H7 (cell line): ENCODE results near the gene GNAQ. TPM values are rescaled to one million over a fixed set of nuclear protein-coding genes. Genes with fewer than 3 reads are reported as not detected.

Source experiments
- DNase-seq: peaks from one replicate; pipeline ENCODE4 v3.0.0; 2012
- H3K27me3 ChIP-seq: 2 replicates; pipeline ENCODE4 v1.6.0; 2011; ENCODE audit warnings: mild to moderate bottlenecking, low read length; ENCODE audit not compliant: control insufficient read depth, insufficient read depth
- H3K36me3 ChIP-seq: replicated peaks from 2 replicates; pipeline ENCODE4 v1.5.1; 2011; ENCODE audit warnings: low read length; ENCODE audit not compliant: control insufficient read depth, insufficient read depth
- H3K4me3 ChIP-seq: 2 replicates; pipeline ENCODE4 v1.5.1; 2011; ENCODE audit warnings: low read depth, mild to moderate bottlenecking, control low read depth, low read length, moderate library complexity; ENCODE audit not compliant: insufficient read depth
- total RNA-seq: library from RNA; depleted of rRNA; stranded (reverse); fragments of >200 nt; shearing (Covaris generic); gene quantifications from 2 replicates; pipeline ENCODE4 v1.2.3, GENCODE V29; 2014

Gene GNAQ
- total RNA-seq, 1 experiment from 2014 or later = 24.8 TPM

DNA sequence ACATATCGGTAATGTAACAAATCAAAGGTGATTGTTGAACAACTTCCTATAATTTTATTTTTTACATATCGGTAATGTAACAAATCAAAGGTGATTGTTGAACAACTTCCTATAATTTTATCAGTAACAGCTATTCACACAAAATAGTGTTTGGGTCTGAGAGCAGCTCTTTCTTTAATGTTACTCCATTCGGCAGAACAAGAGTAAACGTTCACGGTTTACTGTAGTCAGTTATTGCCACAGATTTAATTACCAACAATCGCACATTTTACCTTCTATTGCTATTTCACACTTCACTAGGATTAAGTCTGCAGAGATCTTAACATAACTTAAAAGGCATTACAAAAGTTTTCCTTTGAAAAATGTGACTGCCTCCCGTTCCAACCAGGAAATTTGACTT is 6.4 kb downstream of the GNAQ start:
- DNase-seq = no peak
- Histone ChIP-seq H3K4me3 (no peak overlapping the region), H3K36me3 (no peaks in the 10 kb centered on the region), H3K27me3 (no peaks in the 10 kb centered on the region)

GRCh38 chr9:78023003-78023741 is 8.4 kb downstream of the GNAQ start:
- H3K36me3 ChIP-seq = no peaks in the 10 kb centered on the region
- no peak overlapping the region for H3K4me3 ChIP-seq
- DNase-seq = no peak
- no peaks in the 10 kb centered on the region for H3K27me3 ChIP-seq

- H3K4me3 ChIP-seq = no peak overlapping the region
- no peak for DNase-seq
- no peaks in the 10 kb centered on the region for H3K27me3 ChIP-seq
- no peaks in the 10 kb centered on the region for H3K36me3 ChIP-seq
These were observed 9.9 kb downstream of the GNAQ start for GRCh38 chr9:78021697-78022096.

DNA sequence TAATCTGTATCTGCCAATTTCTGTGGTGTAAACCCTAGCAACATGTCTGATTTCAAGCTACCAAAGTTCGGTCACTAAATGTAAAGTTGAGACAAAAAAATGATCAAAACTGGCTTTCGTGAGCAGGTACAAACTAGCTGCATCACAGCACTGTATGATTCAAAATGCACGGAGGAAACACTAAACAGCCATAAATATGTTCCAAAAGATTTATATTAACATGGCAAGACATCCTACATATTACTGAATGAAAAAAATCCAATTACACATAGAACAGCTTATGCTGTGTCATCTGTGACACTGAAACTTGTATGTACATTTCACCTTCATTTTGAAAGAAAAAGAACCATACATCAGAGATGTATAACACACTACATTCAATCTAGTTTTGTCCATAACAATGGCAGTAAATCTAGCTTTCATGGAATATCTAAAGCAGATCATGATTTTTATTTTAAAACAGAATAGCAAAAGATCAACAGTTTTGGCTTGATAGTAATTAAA is 14.4 kb downstream of the GNAQ start:
- Histone ChIP-seq H3K36me3 (no peaks in the 10 kb centered on the region), H3K27me3 (no peaks in the 10 kb centered on the region), H3K4me3 (no peak overlapping the region)
- DNase-seq = no peak

DNA sequence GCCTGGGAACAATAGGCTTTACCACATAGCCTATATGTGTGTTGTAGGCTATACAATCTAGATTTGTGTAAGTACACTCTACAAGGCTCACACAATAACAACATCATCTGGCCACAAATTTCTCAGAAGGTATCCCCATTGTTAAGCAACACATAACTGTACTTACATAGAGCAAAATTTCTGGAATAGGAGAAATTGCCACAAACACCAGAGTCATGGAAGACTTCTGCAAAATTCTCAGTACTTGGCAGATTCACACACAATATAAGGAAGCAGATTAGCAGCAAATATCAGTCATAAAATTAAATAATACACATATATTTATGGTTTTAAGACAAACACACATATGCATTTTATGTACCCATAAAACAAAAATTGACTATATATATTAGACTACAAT is 16.4 kb downstream of the GNAQ start:
- Histone ChIP-seq H3K36me3 (no peaks in the 10 kb centered on the region), H3K4me3 (no peak overlapping the region), H3K27me3 (no peaks in the 10 kb centered on the region)
- no peak for DNase-seq

DNA sequence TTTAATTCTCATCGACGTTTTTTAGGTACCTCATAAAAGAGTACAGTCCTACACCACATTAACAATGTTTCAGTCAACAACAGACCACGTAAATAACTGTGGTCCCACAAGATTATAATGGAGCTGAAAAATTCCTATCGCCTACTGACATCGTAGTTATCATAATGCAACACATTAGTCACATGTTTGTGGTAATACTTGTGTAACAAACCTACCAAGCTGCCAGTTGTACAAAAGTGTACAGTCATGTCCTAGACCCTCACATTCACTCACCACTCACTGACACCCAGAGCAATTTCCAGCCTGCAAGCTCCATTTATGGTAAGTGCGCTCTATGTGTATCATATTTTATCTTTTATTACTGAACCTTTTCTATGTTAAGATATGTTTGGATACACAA is 16.8 kb downstream of the GNAQ start:
- DNase-seq = no peak
- Histone ChIP-seq H3K36me3 (no peaks in the 10 kb centered on the region), H3K4me3 (no peak overlapping the region), H3K27me3 (no peaks in the 10 kb centered on the region)

GRCh38 chr9:78013934-78014333 is 17.7 kb downstream of the GNAQ start:
- DNase-seq = no peak
- Histone ChIP-seq H3K4me3 (no peak overlapping the region), H3K36me3 (no peaks in the 10 kb centered on the region), H3K27me3 (no peaks in the 10 kb centered on the region)

DNA sequence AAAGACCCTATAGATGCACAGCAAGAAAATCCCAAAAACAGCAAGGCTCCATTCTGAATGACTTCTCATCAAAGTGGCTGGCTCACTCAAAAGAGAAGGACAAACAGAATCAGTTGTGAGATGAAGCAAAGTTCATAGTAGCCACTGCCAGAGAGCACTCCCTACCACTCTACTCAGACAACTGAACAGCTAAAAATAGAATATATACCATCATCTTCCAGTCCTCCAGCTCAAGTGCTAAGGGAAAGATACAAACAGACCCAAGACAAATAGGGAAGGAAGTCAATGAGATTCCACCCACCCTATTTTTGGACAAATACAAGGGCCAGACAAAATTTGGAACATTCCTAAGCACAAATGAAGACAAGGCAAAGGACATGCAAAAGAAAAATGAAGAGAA is 20.6 kb downstream of the GNAQ start:
- no peak for DNase-seq
- Histone ChIP-seq H3K36me3 (no peaks in the 10 kb centered on the region), H3K27me3 (no peaks in the 10 kb centered on the region), H3K4me3 (no peak overlapping the region)

DNA sequence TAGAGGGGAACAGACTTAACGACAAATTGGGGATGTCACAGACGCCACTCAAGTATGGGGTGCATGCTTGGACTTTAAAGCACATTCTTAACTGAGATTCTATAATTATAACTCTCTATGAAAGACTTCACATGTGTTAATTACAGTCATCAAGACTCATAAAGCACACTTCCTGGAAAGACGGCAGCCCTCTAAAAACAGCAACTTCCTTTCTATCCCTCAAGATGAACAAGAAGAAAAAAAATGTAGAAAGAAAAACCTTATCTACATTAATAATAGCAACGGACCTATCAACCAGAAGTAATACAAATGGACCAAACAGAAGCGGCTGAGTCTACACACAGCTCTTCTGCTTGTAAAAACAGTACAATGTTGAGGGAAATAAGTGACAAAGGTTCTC is 21.2 kb downstream of the GNAQ start:
- H3K27me3 ChIP-seq = no peaks in the 10 kb centered on the region
- no peak for DNase-seq
- no peak overlapping the region for H3K4me3 ChIP-seq
- H3K36me3 ChIP-seq = no peaks in the 10 kb centered on the region

- DNase-seq = no peak
- Histone ChIP-seq H3K4me3 (no peak overlapping the region), H3K36me3 (no peaks in the 10 kb centered on the region), H3K27me3 (no peaks in the 10 kb centered on the region)
These were observed 22.4 kb downstream of the GNAQ start for GRCh38 chr9:78009186-78009585.

DNA sequence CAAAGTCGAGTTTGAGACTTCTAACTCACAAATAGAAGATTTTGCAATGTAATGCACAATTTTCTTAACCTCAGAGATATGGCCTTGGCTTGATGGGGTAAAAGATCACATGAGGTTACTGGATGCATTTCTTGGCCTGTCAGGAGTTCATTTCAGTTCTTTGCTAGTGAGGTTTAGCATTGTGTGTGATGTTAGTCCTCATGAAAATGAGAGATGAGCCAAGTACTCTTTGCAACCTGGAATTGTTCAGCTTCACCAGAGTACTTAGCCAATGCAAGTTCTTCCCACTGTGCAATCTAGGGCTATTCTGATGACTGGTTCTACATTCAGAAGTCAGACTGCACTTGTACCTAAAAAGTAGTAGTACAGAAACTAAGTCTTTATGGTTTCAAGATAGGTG is 24.9 kb downstream of the GNAQ start:
- H3K27me3 ChIP-seq = no peaks in the 10 kb centered on the region
- H3K36me3 ChIP-seq = no peaks in the 10 kb centered on the region
- DNase-seq = no peak
- H3K4me3 ChIP-seq = no peak overlapping the region

DNA sequence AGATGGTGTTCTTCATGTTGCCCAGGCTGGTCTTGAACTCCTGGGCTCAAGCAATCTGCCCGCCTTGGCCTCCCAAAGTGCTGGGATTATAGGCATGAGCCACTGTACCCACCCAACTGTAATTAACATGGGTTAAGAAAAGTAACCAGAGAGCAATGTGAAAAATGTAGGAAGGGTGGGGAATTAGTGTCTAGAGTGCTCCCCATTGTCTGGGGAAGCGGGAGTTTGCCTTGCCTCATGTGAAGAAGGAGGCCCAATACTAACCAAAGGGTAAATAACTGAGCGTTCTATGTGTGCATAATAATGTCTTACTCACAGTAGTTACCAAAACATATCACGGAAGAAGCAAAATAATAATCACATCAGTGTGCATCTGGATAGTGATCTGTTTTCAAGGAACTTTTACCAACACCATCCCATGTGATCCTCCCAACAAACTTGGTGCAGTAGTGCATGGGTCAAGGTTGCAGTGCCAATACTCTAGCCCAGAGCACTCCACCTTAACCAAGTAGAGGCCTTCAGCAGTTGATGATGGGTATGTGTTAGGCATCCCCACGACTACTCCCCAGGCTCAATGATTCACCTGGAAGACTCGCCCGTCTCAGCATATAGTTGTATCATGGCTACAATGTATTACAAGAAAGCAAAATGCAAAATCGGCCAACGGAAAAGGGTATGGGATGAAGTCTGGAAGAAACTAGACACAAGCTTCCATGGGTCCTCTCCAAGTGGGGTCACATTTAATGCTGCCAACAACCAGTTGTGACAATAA is 26.2 kb downstream of the GNAQ start:
- H3K4me3 ChIP-seq = no peak overlapping the region
- no peaks in the 10 kb centered on the region for H3K36me3 ChIP-seq
- DNase-seq = no peak
- H3K27me3 ChIP-seq = no peaks in the 10 kb centered on the region

GRCh38 chr9:78004478-78005229 is 27.0 kb downstream of the GNAQ start:
- no peak overlapping the region for H3K4me3 ChIP-seq
- no peak for DNase-seq
- no peaks in the 10 kb centered on the region for H3K27me3 ChIP-seq

DNA sequence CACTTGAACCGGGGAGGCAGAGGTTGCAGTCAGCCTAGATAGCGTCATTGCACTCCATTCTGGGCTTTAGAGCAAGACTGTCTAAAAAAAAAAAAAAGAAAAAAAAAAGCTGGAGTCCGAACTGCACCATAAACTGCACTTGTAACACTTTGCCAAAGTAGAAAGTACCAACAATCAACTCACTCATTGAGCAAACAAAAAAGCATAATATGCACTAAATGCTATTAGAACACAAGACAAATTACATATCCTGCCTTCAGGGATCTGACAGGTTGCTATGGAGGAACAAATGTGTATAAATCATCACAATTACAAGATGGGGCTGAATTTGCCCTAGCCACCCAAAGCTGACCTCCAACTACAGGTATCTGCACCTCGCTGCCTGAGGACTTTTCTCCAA is 27.9 kb downstream of the GNAQ start:
- no peak for DNase-seq
- Histone ChIP-seq H3K27me3 (no peaks in the 10 kb centered on the region), H3K4me3 (no peak overlapping the region), H3K36me3 (no peaks in the 10 kb centered on the region)

More at GRCh38 chr9:78004478-78005229, 27.0 kb downstream of the GNAQ start:
- H3K36me3 ChIP-seq = no peaks in the 10 kb centered on the region
